ENCODE results near the gene NPFFR2.
"Not testable (repeated sequence)": the region's sequence is repeated elsewhere in the genome, so short reads cannot be mapped to it uniquely, and the experiment has no call there.

Gene NPFFR2

DNA sequence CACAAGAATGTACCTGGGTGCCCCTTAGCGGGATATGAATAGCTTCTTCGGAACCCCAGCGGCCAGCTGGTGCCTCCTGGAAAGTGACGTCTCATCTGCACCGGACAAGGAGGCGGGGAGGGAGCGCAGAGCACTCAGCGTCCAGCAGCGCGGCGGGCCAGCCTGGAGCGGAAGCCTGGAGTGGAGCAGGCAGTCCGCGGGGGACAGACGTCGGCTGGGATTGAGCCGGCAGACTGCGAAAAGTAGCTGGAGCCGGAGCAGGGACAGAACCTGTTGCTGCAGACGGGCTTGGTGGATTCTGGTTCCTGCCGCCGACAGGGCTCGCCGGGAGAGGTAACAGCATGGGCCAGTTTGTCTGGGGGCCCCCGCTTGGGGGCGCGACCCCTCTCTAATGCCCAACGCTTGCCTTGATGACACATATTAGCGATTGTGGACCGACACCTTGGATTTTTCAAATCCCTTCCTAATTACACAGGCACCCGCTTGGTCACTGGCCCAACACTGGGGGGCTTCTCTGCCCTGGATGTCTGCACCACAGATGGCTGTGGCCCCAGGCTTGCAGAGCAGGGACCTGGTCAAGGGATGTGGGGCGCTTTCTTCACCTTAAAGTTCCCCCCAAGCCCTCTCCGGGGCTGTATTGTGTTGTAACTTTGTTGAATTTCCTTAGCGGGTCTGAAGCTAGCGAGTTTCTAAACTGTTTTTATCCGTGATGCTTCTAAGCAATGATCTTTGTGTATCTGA is at the start of gene NPFFR2:
Gene NPFFR2 (plus strand): TSS at position 133 of the 741 bp plus-strand sequence. CDS start 96,592 bp downstream, outside the sequence.
- no peak for DNase-seq

GRCh38 chr4:71992571-71993312 is 39.1 kb upstream of the NPFFR2 start:
- DNase-seq, result no peak

DNA sequence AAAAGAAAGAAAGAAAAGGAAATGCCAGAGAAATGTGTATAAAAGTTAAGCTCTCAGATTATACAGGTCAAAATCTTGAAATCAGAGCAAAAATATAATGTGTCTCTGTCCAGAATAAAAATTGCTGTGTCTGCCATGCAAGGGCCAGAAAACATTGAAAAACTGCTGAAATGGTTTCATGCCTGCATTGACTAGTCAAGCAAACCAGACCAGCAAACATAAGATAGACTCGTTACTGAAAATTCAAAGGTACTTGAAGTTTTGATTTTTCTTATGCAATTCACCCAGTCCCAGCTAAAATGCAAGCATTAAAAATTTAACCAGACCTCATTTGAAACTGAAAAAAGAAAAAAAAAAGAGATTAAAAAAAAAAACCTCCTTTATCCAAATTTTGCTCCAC is 37.2 kb upstream of the NPFFR2 start:
- no peak for DNase-seq

DNA sequence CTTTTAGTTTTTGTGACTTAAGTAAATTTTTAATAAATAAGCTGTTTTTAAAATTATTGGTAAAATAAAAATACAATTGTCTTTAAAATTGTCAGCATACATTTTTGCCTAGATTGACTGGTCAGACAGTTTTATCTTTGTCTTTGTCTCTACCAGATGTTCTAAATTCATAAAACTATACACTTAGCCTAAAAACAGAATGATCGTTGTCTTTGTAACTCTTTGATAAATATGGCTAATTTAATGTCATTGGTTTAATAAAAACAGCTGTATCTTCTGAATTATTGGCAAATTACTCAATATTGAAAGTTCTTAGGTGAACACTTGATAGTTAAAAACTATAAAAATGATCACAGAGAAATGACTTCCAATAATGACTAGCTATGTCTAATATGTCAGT is 36.5 kb upstream of the NPFFR2 start:
- DNase-seq, result no peak

GRCh38 chr4:72006586-72006985 is 25.2 kb upstream of the NPFFR2 start:
- no peak for DNase-seq

GRCh38 chr4:72011906-72012305 is 19.9 kb upstream of the NPFFR2 start:
- DNase-seq, result no peak

DNA sequence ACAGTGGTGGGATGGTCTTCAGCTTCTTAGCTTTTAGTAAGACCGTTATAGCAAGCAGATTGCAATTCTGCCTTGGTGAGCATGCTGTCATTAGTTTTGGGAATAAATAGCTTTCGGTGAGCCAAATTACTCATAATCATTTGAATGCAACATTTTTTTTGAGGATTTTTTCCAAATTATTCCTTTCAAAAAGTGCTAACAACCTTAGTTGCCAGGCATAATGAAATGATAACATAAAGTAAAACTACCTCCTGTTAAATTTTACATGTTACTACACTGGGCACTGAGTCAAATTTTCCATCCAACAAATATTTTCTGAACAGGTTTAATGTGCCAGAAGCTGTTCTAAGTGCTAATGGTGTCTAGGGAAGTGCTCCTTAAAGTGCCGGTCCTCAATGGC is 15.8 kb upstream of the NPFFR2 start:
- DNase-seq, result no peak

GRCh38 chr4:72019688-72020087 is 12.1 kb upstream of the NPFFR2 start:
- no peak for DNase-seq

GRCh38 chr4:72022553-72022952 is 9.2 kb upstream of the NPFFR2 start:
- DNase-seq, result no peak

GRCh38 chr4:72055566-72055965 is 23.8 kb downstream of the NPFFR2 start:
- no peak for DNase-seq

DNA sequence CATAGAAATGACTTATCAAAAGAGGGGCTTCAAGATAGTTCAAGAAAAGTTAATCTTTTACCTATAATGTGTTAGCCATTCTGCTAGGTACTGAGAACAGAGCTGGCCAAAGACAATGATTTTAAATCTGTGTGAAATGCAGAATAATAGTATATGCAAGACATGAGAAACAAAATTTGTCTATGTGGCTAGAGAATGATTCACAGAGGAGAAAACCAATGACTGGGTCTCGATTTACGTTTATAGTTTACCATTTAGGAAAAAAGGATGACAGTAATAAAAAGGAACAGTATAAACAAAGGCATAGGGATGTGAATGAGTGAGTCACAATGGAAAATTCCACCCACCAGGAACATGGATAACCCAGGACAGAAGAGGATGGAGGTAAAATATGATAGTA is 31.9 kb downstream of the NPFFR2 start:
- no peak for DNase-seq

DNA sequence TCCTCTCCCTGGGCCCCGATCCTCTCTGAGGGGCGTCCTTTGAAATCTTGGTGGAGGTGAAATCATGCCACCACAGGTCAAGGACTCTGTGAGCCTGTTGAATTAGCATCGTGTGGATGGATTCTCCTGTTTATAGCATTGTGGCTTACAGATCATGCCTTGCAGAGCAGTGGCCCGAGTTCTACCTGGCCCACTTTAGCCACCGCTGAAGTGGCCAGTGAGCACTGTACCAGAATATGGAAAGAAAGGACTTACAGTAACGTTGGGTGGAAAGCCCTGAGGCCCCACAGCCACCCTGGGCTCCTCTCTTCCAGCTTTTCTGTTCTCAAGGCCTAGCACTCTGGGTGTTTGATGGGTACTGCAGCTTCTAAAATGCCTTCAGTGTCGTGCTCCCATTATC is 35.3 kb downstream of the NPFFR2 start:
- DNase-seq, result no peak

- DNase-seq, result no peak
Measured at GRCh38 chr4:72073816-72074215, 42.0 kb downstream of the NPFFR2 start.

- DNase-seq, result no peak
Measured at GRCh38 chr4:72076562-72076961, 44.8 kb downstream of the NPFFR2 start.

DNA sequence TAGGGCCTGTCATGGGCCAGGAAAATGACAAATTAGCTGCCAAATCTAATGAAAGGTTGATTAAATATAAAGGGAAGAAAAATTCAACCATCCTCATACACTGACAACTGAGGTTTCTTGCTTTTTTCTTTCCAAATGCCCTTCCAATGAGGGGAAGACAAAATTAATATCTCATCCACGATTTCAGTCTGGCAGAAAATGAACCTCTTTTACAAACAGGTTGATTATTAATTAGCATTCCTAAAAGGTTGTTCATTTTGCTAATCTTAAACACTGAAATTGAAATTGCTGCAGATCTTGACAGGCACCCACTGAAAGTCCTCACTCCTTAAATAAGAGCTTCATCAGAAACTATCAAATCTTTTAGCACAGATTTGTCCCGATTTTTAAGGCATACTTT is 45.5 kb downstream of the NPFFR2 start:
- no peak for DNase-seq

DNA sequence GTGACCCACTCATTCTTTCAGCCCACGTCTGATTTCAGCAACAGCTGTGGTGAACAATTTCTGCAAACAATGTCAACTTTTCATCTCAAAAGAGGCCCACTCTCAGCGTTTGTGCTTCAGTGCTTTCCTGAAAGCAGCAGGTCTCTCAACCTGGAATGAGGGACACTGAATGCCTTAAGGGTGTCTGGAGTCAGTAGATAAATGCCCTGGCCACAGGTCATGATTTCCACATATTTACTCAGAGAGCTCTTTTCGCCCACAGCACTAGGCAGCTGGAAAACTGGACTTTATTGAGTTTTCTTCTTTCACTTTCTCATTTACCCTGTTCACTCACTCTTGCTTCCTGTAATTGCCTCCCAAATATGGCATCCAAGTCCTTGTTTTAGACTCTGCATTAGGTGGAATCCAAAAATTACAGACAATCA is 52.8 kb downstream of the NPFFR2 start:
- no peak for DNase-seq

DNA sequence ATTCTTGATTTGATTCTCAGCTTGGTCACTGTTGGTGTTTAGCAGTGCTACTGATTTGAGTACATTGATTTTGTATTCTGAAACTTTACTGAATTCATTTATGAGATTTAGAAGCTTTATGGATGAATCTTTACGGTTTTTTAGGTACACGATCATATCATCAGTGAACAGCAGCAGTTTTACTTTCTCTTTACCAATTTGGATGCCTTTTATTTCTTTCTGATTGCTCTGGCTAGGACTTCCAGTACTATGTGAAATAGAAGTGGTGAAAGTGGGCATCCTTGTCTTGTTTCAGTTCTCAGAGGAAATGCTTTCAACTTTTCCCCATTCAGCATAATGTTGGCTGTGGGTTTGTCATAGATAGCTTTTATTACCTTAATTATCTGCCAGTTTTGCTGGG is 58.8 kb downstream of the NPFFR2 start:
- not testable (repeated sequence) for DNase-seq

DNA sequence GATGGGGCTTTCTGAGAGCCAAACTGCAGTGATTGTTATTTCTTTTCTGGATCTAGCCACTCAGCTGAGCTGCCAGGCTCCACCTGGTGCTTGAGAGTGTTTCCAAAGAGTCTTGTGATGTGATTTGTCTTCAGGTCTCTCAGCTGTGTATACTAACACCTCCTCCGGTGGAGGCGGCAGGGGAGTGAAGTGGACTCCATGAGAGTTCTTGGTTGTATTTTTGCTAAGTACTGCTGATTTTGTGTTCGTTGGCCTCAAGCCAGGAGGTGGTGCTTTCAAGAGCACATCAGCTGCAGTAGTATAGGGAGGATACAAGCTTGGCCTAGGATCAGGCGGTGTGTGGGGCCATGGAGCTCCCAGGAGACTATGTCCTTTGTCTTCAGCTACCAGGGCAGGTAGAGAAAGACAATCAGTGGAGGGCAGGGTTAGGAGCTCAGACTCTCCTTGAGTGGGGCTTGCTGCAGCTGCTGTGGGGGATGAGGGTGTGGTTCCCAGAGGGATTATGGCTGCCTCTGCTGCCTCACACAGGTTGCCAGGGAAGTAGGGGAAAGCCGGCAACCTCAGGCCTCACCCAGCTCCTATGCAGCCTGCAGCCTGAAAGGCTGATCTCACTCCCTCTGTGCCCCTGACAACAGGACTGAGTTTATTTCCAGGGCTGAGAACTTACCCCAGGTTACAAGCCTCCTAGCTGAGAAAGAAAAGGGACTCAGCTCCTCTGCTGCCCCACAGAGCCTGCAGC is 62.4 kb downstream of the NPFFR2 start:
- DNase-seq, result no peak

DNA sequence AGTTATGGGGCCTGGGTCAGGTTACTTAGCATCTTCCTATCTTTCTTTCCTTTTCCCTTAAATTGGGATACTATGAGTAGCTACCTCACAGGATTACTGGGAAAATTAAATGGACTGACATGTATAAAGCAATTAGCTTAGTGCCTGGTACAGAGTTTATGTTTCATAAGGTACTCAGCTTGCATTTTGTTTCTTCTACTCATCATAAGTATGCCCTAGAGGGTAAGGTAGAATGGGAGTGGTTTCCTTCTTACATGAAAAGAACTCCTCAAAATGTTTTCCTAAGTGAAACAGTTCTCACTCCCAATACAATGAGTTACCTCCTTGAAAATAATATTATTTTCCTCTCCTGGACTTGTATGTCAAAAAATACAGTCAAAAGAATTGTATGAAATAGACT is 75.7 kb downstream of the NPFFR2 start:
- DNase-seq, result no peak

- DNase-seq, result no peak
Measured at GRCh38 chr4:72109364-72109763, 77.6 kb downstream of the NPFFR2 start.

- no peak for DNase-seq
Measured at GRCh38 chr4:72109959-72110497, 78.2 kb downstream of the NPFFR2 start.

DNA sequence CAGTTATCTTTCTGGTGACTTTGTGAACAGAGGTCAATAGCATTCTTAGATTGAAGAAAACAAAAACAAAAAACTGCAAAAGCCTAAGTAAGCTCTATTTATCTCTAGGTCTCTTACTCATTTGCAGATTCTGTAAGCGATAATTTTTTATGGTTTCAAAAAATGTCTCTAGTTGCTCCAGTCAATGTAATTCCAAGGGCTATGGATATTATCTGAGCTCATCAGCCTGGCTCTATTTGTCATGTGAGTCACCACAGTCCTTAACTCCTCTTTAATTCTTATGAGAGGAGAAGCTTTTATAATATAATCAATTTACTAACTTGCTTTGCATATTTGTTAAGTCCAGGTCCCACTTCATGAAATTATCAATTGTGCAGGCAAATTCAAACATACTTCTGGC is 79.1 kb downstream of the NPFFR2 start:
- DNase-seq, result no peak

DNA sequence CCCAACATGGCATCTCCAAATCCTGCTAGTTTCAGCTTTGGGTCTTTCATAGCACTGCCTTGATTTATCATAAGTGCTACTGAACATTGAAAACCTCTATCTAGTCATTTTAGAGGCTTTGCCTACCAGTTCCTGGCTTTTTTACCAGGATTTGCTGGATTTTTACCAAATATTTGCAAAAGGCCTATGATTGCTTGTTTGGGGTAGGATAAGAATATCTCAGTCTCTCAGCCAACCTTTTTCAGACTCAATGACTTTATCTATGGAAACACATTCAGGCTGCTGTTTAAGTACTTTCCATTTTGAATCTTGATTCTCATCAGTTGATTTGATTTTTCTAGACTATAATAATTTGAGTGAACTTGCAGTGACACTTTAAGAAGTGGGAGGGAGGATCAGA is 80.1 kb downstream of the NPFFR2 start:
- no peak for DNase-seq

Measured in stimulated activated CD8-positive, alpha-beta memory T cell treated with anti-CD3 and anti-CD28 coated beads, Interleukin-4, amount 100 ng/mL, for 48 hours (primary cell).